Chondrocyte (in vitro differentiated cells): Measurements from ENCODE around the gene ATP11A. TPM values are rescaled to one million over a fixed set of nuclear protein-coding genes. Genes with fewer than 3 reads are reported as not detected.

Source experiments
- DNase-seq: peaks from one replicate; pipeline ENCODE4 v3.0.0; 2021; ENCODE audit warnings: mixed read lengths, low spot score
- H3K27ac Mint-ChIP-seq: one replicate; pipeline ENCODE4 v1.8.0; 2021; ENCODE audit warnings: mild to moderate bottlenecking, moderate library complexity, mixed read lengths; ENCODE audit not compliant: unreplicated experiment
- H3K27me3 Mint-ChIP-seq: 2 replicates; pipeline ENCODE4 v1.8.0; 2021; ENCODE audit warnings: low read depth, mixed read lengths
- H3K36me3 Mint-ChIP-seq: 2 replicates; pipeline ENCODE4 v1.8.0; 2021; ENCODE audit warnings: low read depth, mixed read lengths
- H3K4me1 Mint-ChIP-seq: 2 replicates; pipeline ENCODE4 v1.8.0; 2021; ENCODE audit warnings: low read depth, mild to moderate bottlenecking, mixed read lengths
- H3K4me3 Mint-ChIP-seq: one replicate; pipeline ENCODE4 v1.8.0; 2021; ENCODE audit warnings: mild to moderate bottlenecking, moderate library complexity, mixed read lengths; ENCODE audit not compliant: unreplicated experiment
- H3K9me3 Mint-ChIP-seq: 2 replicates; pipeline ENCODE4 v1.8.0; 2021; ENCODE audit warnings: low read depth, mixed read lengths
- CTCF ChIP-seq: fragments of 200-600 bp; sonication (generic); IDR thresholded peaks from 2 replicates; pipeline ENCODE4 v1.5.0; 2021; ENCODE audit warnings: antibody characterized with exemption, mild to moderate bottlenecking, moderate library complexity
- total RNA-seq: library from RNA; stranded (reverse); gene quantifications from 3 replicates; pipeline ENCODE4 v1.2.1, GENCODE V29; 2021

Gene ATP11A
- total RNA-seq, 1 donor from 2014 or later, result 13.1 TPM

GRCh38 chr13:112903071-112903577 is 213.3 kb downstream of the ATP11A start:
- DNase-seq, result no peak
- Mint-ChIP-seq H3K36me3 (no peaks in the 10 kb centered on the region), H3K27ac (no peak overlapping the region), H3K9me3 (peaks cover 5% of the 10 kb centered on the region), H3K27me3 (peaks cover 29% of the 10 kb centered on the region), H3K4me1 (no peaks in the 10 kb centered on the region), H3K4me3 (no peak overlapping the region)
- no peak for TF ChIP-seq CTCF

GRCh38 chr13:112903606-112904195 is 213.9 kb downstream of the ATP11A start:
- Mint-ChIP-seq H3K4me3 (no peak overlapping the region), H3K27ac (no peak overlapping the region), H3K36me3 (no peaks in the 10 kb centered on the region), H3K4me1 (no peaks in the 10 kb centered on the region), H3K27me3 (peaks cover 29% of the 10 kb centered on the region), H3K9me3 (peaks cover 5% of the 10 kb centered on the region)
- no peak for TF ChIP-seq CTCF
- no peak for DNase-seq

GRCh38 chr13:112904436-112904960 is 214.7 kb downstream of the ATP11A start:
- peaks cover 5% of the 10 kb centered on the region for H3K9me3 Mint-ChIP-seq

GRCh38 chr13:112905086-112905485 is 215.2 kb downstream of the ATP11A start:
- Mint-ChIP-seq H3K36me3 (no peaks in the 10 kb centered on the region), H3K4me3 (no peak overlapping the region), H3K4me1 (peaks cover 4% of the 10 kb centered on the region), H3K27me3 (peaks cover 24% of the 10 kb centered on the region), H3K27ac (no peak overlapping the region), H3K9me3 (peaks cover 5% of the 10 kb centered on the region)
- DNase-seq, result no peak
- no peak for TF ChIP-seq CTCF

More at GRCh38 chr13:112904436-112904960, 214.7 kb downstream of the ATP11A start:
- Mint-ChIP-seq H3K4me1 (no peaks in the 10 kb centered on the region), H3K27me3 (peaks cover 29% of the 10 kb centered on the region), H3K4me3 (no peak overlapping the region), H3K36me3 (no peaks in the 10 kb centered on the region), H3K27ac (no peak overlapping the region)
- DNase-seq, result no peak
- no peak for TF ChIP-seq CTCF

- H3K9me3 Mint-ChIP-seq, result peaks cover 5% of the 10 kb centered on the region
Observed at GRCh38 chr13:112905619-112905989, 215.8 kb downstream of the ATP11A start.

More at GRCh38 chr13:112905619-112905989, 215.8 kb downstream of the ATP11A start:
- H3K4me3 Mint-ChIP-seq, result no peak overlapping the region
- H3K27ac Mint-ChIP-seq, result no peak overlapping the region
- H3K27me3 Mint-ChIP-seq, result peaks cover 19% of the 10 kb centered on the region
- peaks cover 5% of the 10 kb centered on the region for H3K4me1 Mint-ChIP-seq
- no peaks in the 10 kb centered on the region for H3K36me3 Mint-ChIP-seq
- TF ChIP-seq CTCF, result no peak
- no peak for DNase-seq
